ENCODE results near the gene GALP.

Gene GALP

GRCh38 chr19:56222901-56223300, 47.1 kb downstream of the GALP start:
- TF ChIP-seq CTCF (IDR thresholded peaks at IDR 0.05): no peak

- TF ChIP-seq CTCF (IDR thresholded peaks at IDR 0.05): no peak
Observed at GRCh38 chr19:56223481-56223880, 47.7 kb downstream of the GALP start.

All from LNCAP (cell line).